ENCODE data around the gene EIF1AY.
"Not testable (repeated sequence)": the region's sequence is repeated elsewhere in the genome, so short reads cannot be mapped to it uniquely, and the experiment has no call there.

The EIF1AY gene
- 0.05 to 31.9 reads per million in 2 donors for total RNA-seq

GRCh38 chrY:20575531-20576121, at the start of gene EIF1AY:
Gene EIF1AY, plus strand, starts transcription at chrY:20575776. Its CDS starts 96 bp downstream, at chrY:20575872.
- DNase-seq: no peak

- no peak for DNase-seq
Measured at GRCh38 chrY:20528435-20528834, 47.1 kb upstream of the EIF1AY start.

GRCh38 chrY:20538186-20538585, 37.4 kb upstream of the EIF1AY start:
- DNase-seq: no peak

GRCh38 chrY:20538933-20539332, 36.6 kb upstream of the EIF1AY start:
- no peak for DNase-seq

GRCh38 chrY:20544451-20544960, 31.1 kb upstream of the EIF1AY start:
- no peak for DNase-seq

GRCh38 chrY:20546071-20546470, 29.5 kb upstream of the EIF1AY start:
- DNase-seq: no peak

GRCh38 chrY:20549289-20549688, 26.3 kb upstream of the EIF1AY start:
- DNase-seq: no peak

GRCh38 chrY:20551840-20552239, 23.7 kb upstream of the EIF1AY start:
- DNase-seq: no peak

GRCh38 chrY:20552764-20553323, 22.7 kb upstream of the EIF1AY start:
- DNase-seq: not testable (repeated sequence)

GRCh38 chrY:20555820-20556219, 19.8 kb upstream of the EIF1AY start:
- no peak for DNase-seq

GRCh38 chrY:20558677-20559076, 16.9 kb upstream of the EIF1AY start:
- DNase-seq: no peak

GRCh38 chrY:20559873-20560512, 15.6 kb upstream of the EIF1AY start:
- no peak for DNase-seq

GRCh38 chrY:20571306-20571705, 4.3 kb upstream of the EIF1AY start:
- no peak for DNase-seq

- DNase-seq: no peak
Measured at GRCh38 chrY:20576506-20576905, 930 bp downstream of the EIF1AY start.

- DNase-seq: no peak
Measured at GRCh38 chrY:20578206-20578605, 2.6 kb downstream of the EIF1AY start.

GRCh38 chrY:20581687-20582086, 6.1 kb downstream of the EIF1AY start:
- no peak for DNase-seq

GRCh38 chrY:20586161-20586560, 10.6 kb downstream of the EIF1AY start:
- DNase-seq: no peak
